Stomach (tissue), 4 donors: ENCODE results near the gene NISCH.

ENCODE experiments used
- CTCF ChIP-seq, 7 experiments: fragments of 450-650 bp in 4 of 7; fragments of 200-600 bp in 3 of 7; sonication (generic) in 3 of 7; IDR thresholded peaks; one replicate each; pipeline ENCODE4 v1.5.1; 2016 to 2019; ENCODE audit warnings: antibody characterized with exemption in 7 of 7, control low read depth in 2 of 7, mild to moderate bottlenecking in 1 of 7
- EP300 ChIP-seq: sonication (generic); formaldehyde crosslinking; IDR thresholded peaks from one replicate; pipeline ENCODE4 v1.6.1; 2017; ENCODE audit warnings: antibody characterized with exemption
- POLR2AphosphoS5 ChIP-seq, 3 donors: sonication (generic); formaldehyde crosslinking; IDR thresholded peaks; one replicate each; pipeline ENCODE4 v1.6.1; 2016; ENCODE audit warnings: antibody characterized with exemption in 3 of 3

GRCh38 chr3:52527039-52527731, 71.8 kb downstream of the NISCH start:
- TF ChIP-seq CTCF (IDR thresholded peaks at IDR 0.05) (no peak), EP300 (no peak), POLR2AphosphoS5 (IDR thresholded peaks at IDR 0.05) (no peak)
